ENCODE measurements around the gene PRSS53.
A peak's percentile ranks its signal among the peaks of the same experiment; 100 is the strongest.

The PRSS53 gene

DNA sequence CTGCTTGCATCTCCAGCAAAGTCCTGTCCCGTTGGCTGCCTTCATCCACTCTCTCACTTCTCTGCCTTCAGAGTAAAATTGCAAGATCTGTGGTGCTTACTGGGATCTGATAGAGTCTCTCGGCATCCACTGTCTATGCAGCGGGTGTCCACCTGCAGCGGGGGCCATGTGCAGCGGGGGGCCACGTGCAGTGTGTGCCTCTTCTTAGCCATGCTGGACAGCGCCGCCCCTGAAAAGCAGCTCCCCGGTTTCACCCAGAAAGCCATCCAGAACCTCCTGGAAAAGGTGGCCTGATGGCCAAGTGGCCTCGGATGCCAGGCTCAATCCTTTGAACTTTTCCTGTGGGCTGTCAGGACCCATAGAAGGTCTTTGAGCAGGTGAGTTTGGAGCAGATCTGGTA is 45.9 kb downstream of the PRSS53 start:
- DNase-seq (ENCODE audit: low spot score) = no peak

DNA sequence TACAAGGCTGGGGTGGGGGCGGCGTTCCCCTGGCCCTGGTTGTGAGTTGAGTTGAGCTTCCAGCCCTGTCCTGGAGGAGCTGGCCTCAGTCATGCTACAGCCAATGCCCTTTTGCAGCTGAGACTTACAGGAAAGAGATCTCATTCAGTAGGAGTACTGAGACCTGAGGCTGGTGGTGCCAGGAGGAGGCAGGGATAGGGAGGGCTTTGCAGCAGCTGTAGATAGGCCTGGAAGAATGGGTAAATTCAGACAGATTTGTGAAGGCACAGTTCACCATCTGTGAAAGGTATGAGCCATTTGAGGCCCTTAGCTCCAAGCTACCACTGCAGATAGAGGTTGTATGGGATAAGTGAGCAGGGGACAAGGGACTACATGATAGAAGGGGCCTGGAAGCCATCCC is 49.8 kb downstream of the PRSS53 start:
- DNase-seq (ENCODE audit: low spot score) = no peak

GRCh38 chr16:31036691-31037090 is 52.1 kb downstream of the PRSS53 start:
- no peak for DNase-seq (ENCODE audit: low spot score)

GRCh38 chr16:31033709-31034492 is 54.8 kb downstream of the PRSS53 start:
- peak; percentile 82 for DNase-seq (ENCODE audit: low spot score)

Data from CD4-positive, alpha-beta T cell treated with Interleukin-15 for 4 hours (primary cell).